22Rv1 (cell line): ENCODE measurements around the gene ATP2C2.

Experiments used
- CTCF ChIP-seq: fragments of 450-650 bp; IDR thresholded peaks from 2 replicates; pipeline ENCODE4 v1.5.1; 2017; ENCODE audit warnings: mild to moderate bottlenecking
- ZFX ChIP-seq: fragments of 450-650 bp; IDR thresholded peaks from 2 replicates; pipeline ENCODE4 v1.6.1; 2017; ENCODE audit warnings: antibody characterized with exemption, borderline replicate concordance

DNA sequence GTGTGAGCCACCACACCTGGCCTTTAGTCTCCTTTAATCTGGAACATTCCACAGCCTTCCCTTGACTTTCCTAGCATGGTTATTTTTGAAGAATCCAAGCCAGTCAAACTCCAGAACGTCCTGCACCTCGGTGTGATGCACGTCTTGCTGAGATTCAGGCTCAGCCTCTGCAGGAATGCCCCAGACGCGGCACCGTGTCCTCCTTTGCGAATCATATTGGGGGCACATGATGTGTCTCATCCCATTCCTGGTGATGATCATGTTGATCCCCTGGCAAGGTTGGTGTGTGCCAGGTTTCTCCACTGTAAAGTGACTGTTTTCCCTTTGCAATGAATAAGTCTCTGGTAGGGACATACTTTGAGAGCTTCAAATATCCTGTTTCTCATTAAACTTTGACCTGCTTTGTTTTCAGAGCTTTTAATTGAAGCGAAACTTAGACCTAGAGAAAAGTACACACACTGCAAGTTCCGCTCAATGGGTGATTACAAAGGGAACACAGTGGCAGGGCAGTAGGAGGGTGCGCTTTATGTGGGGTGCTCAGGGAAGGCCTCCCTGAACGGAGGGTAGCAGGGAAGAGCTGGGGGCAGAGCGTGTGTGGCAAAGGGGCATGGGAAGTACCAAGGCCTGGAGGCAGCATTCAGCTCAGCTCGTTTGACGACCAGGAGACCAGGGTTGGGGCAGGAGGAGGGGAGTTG is 9.6 kb upstream of the ATP2C2 start:
- TF ChIP-seq CTCF (no peak), ZFX (no peak)
